HCT116 (cell line): ENCODE results near the gene EIF4G3. TPM values are rescaled to one million over a fixed set of nuclear protein-coding genes. Genes with fewer than 3 reads are reported as not detected.

Experiments used
- ATAC-seq: fragments of 200-7000 bp; cut with Tn5 transposase; 2 replicates; pipeline ENCODE4 v1.9.1; 2020; ENCODE audit warnings: mild to moderate bottlenecking, moderate library complexity
- BruUV-seq: library from RNA; stranded (reverse); fragments of 400-500 nt; replicated peaks from 2 replicates; lab custom pipeline; 2021; lab: Mats Ljungman, UMichigan
- CTCF ChIA-PET: fragments of 300-600 bp; sonication (Branson Sonifier 250); formaldehyde crosslinking; loops from one replicate; lab custom pipeline; 2021; ENCODE audit warnings: antibody characterized with exemption; lab: Charles Lee
- POLR2A ChIA-PET: fragments of 300-600, 350-600 bp; sonication (Branson Sonifier 250); formaldehyde crosslinking; loops from one replicate; lab custom pipeline; 2021; ENCODE audit warnings: antibody characterized with exemption; lab: Charles Lee
- RAD21 ChIA-PET, 2 experiments: fragments of 300-600 bp; sonication (Branson Sonifier 250); formaldehyde crosslinking; loops; one replicate each; lab custom pipeline; 2023; ENCODE audit warnings: low total read pairs in 2 of 2; ENCODE audit not compliant: uncharacterized antibody in 2 of 2, unreplicated experiment in 2 of 2, low non-redundant PET in 1 of 2; lab: Charles Lee
- DNase-seq: peaks from one replicate; pipeline ENCODE4 v3.0.0-alpha.2; 2010; ENCODE audit warnings: low read depth, low spot score
- H2AFZ ChIP-seq: fragments of 200-600 bp; shearing (Covaris generic), sonication (generic); 2 replicates; pipeline ENCODE4 v1.6.1; 2017; ENCODE audit warnings: low read depth, mixed run types, mixed read lengths, antibody characterized with exemption, low read length; ENCODE audit not compliant: poor library complexity, severe bottlenecking
- H3K27ac ChIP-seq: 2 replicates; pipeline ENCODE4 v1.5.1; 2012; ENCODE audit warnings: low read depth, low read length
- H3K27me3 ChIP-seq: fragments of 200-600 bp; sonication (generic); 2 replicates; pipeline ENCODE4 v1.6.1; 2016; ENCODE audit warnings: mixed run types, low read length, mixed read lengths; ENCODE audit not compliant: insufficient read depth
- H3K36me3 ChIP-seq, 2 experiments: fragments of 200-500 bp in 1 of 2; fragments of 200-600 bp in 1 of 2; sonication (Bioruptor generic) in 1 of 2; sonication (generic) in 1 of 2; 2 replicates each; pipeline versions ENCODE4 v1.5.1 to v1.6.1; 2014 to 2016; ENCODE audit warnings: low read length in 2 of 2, inconsistent platforms in 1 of 2, mixed read lengths in 1 of 2, mixed run types in 1 of 2; ENCODE audit not compliant: insufficient read depth in 2 of 2, control insufficient read depth in 1 of 2
- H3K4me1 ChIP-seq, 2 experiments: fragments of 200-600 bp in 1 of 2; sonication (generic) in 1 of 2; 2 replicates each; pipeline versions ENCODE4 v1.5.1 to v1.6.1; 2012 to 2017; ENCODE audit warnings: low read length in 2 of 2, inconsistent platforms in 1 of 2, mild to moderate bottlenecking in 1 of 2, mixed read lengths in 1 of 2, mixed run types in 1 of 2, moderate library complexity in 1 of 2; ENCODE audit not compliant: insufficient read depth in 2 of 2, control insufficient read depth in 1 of 2
- H3K4me2 ChIP-seq: fragments of 200-600 bp; sonication (generic); 2 replicates; pipeline ENCODE4 v1.6.1; 2017; ENCODE audit warnings: mixed run types, low read length, mixed read lengths
- H3K4me3 ChIP-seq, 2 experiments: fragments of 200-600 bp in 1 of 2; sonication (generic) in 1 of 2; replicated peaks in 1 of 2; 2 replicates each; pipeline ENCODE4 v1.5.1; 2011 to 2016; ENCODE audit warnings: low read length in 2 of 2, control low read depth in 1 of 2, low read depth in 1 of 2, mild to moderate bottlenecking in 1 of 2, mixed read lengths in 1 of 2, mixed run types in 1 of 2
- H3K79me2 ChIP-seq: fragments of 200-600 bp; sonication (generic); 2 replicates; pipeline ENCODE4 v1.6.1; 2017; ENCODE audit warnings: mild to moderate bottlenecking, mixed run types, low read length, moderate library complexity, mixed read lengths; ENCODE audit not compliant: insufficient read depth
- H3K9ac ChIP-seq: fragments of 200-600 bp; sonication (generic); 2 replicates; pipeline ENCODE4 v1.6.1; 2016; ENCODE audit warnings: low read length, mixed read lengths
- H3K9me2 ChIP-seq: fragments of 200-600 bp; sonication (generic), shearing (Covaris generic); 2 replicates; pipeline ENCODE4 v1.6.1; 2017; ENCODE audit warnings: mixed run types, mild to moderate bottlenecking, moderate library complexity; ENCODE audit not compliant: insufficient read depth
- H3K9me3 ChIP-seq, 2 experiments: fragments of 200-500 bp in 1 of 2; fragments of 200-600 bp in 1 of 2; sonication (Bioruptor generic) in 1 of 2; sonication (generic) in 1 of 2; 2 replicates each; pipeline ENCODE4 v1.6.1; 2014 to 2017; ENCODE audit warnings: low read length in 2 of 2, mixed read lengths in 2 of 2, inconsistent platforms in 1 of 2, low read depth in 1 of 2, mild to moderate bottlenecking in 1 of 2, mixed run types in 1 of 2, moderate library complexity in 1 of 2; ENCODE audit not compliant: control insufficient read depth in 1 of 2, insufficient read depth in 1 of 2
- H4K20me1 ChIP-seq: fragments of 200-600 bp; sonication (generic), shearing (Covaris generic); 2 replicates; pipeline ENCODE4 v1.6.1; 2017; ENCODE audit warnings: mixed run types, mild to moderate bottlenecking, moderate library complexity; ENCODE audit not compliant: insufficient read depth
- CBX3 ChIP-seq: IDR thresholded peaks from 2 replicates; pipeline ENCODE4 v1.6.1; 2012; ENCODE audit warnings: low read depth
- CEBPB ChIP-seq: IDR thresholded peaks from 2 replicates; pipeline ENCODE4 v1.6.1; 2012; ENCODE audit warnings: low read depth
- CTCF ChIP-seq, 3 experiments: fragments of 200-600 bp in 1 of 3; sonication (generic) in 1 of 3; IDR thresholded peaks in 2 of 3; conservative IDR thresholded peaks in 1 of 3; 2 replicates each; pipeline ENCODE4 v1.5.1; 2012 to 2017; ENCODE audit warnings: low read depth in 2 of 3, low read length in 2 of 3, antibody characterized with exemption in 1 of 3, borderline replicate concordance in 1 of 3, control low read depth in 1 of 3, mild to moderate bottlenecking in 1 of 3, mixed read lengths in 1 of 3, mixed run types in 1 of 3, moderate library complexity in 1 of 3; ENCODE audit not compliant: insufficient read depth in 1 of 3
- ELF1 ChIP-seq: IDR thresholded peaks from 2 replicates; pipeline ENCODE4 v1.6.1; 2012; ENCODE audit warnings: low read depth, borderline replicate concordance
- FOSL1 ChIP-seq: IDR thresholded peaks from 2 replicates; pipeline ENCODE4 v1.6.1; 2012; ENCODE audit warnings: low read depth
- JUND ChIP-seq: IDR thresholded peaks from 2 replicates; pipeline ENCODE4 v1.6.1; 2012
- POLR2A ChIP-seq: IDR thresholded peaks from 2 replicates; pipeline ENCODE4 v1.7.0; 2011; ENCODE audit warnings: borderline replicate concordance; ENCODE audit not compliant: insufficient read depth, insufficient read length; ENCODE audit errors: extremely low read depth
- RAD21 ChIP-seq: IDR thresholded peaks from 2 replicates; pipeline ENCODE4 v1.6.1; 2012; ENCODE audit warnings: low read depth, mild to moderate bottlenecking
- SIN3A ChIP-seq: IDR thresholded peaks from 2 replicates; pipeline ENCODE4 v1.6.1; 2012; ENCODE audit warnings: low read depth
- SRF ChIP-seq: IDR thresholded peaks from 2 replicates; pipeline ENCODE4 v1.6.1; 2012; ENCODE audit warnings: low read depth
- TCF7L2 ChIP-seq: IDR thresholded peaks from 2 replicates; pipeline ENCODE4 v1.7.0; 2011; ENCODE audit warnings: borderline replicate concordance, inconsistent platforms; ENCODE audit not compliant: insufficient read depth, insufficient read length; ENCODE audit errors: extremely low read depth
- intact Hi-C: fragments of 100-400 bp; cut with micrococcal nuclease; formaldehyde crosslinking; loops from 2 replicates; pipeline ENCODE4 v1.10.0; 2022
- total RNA-seq: library from RNA; stranded (reverse); gene quantifications from one replicate; pipeline ENCODE4 v1.2.1, GENCODE V29; 2021; ENCODE audit not compliant: unreplicated experiment

EIF4G3 gene
- total RNA-seq, 1 experiment from 2014 or later = 40.1 TPM

DNA sequence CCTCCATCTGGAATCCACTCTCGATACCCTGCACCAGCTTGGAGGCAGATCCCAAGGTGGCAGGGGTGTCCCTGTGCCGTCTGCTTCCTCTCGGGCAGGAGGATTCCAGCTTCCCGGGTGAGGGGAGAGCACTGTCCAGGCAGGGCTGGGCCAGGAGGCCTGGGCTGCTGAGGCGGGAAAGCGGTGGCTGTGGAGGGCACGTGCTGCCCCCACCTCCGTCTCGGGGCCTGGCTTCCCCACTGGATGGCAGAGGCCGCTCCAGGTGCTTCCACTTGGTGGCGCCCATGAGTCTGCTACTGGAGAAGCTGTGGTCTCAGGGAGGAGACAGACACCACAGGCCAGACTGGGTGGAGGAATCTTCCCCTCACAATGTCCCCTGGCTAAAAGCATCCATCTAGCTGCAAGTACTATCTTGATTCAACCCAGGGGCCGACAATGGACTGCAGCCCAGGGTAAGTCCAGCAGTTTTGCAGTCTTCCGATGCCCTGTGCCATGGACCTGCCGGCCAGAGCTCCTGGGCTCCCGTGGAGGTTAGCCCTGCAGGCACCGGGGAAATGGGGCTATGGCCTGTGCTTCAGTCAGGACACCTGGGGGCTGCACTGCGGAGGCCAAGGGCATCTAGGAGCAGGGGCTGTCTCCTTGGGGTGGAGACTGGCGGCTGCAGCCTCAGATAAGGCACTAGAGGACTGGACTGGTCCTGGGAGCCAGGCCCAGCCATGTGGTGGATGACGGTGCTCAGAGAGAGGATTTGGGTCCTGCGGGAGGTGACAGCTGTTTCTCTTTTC lies 41.3 kb upstream of the EIF4G3 start:
- ChIA-PET POLR2A (no interaction called here), RAD21 (interaction anchor here (1.2 to 2.6 kb wide), 2 partner anchors 150 kb away, joined by 4 to 13 read pairs; no protein-coding TSS in a partner anchor), CTCF (interaction anchor here (0.7 to 3.5 kb wide), 9 partner anchors 9 to 925 kb away, joined by 3 to 53 read pairs (median 6); partner anchors contain the start of gene WNT4)
- intact Hi-C loops = loop anchor here (5.0 kb wide), 1 partner anchor 149 kb away; no protein-coding TSS in a partner anchor
- H3K27me3 ChIP-seq = no peaks in the 10 kb centered on the region
- H3K9me2 ChIP-seq = no peaks in the 10 kb centered on the region
- no peak overlapping the region for H3K4me3 ChIP-seq
- H4K20me1 ChIP-seq = no peaks in the 10 kb centered on the region
- no TSS peak for BruUV-seq
- no peak for TF ChIP-seq SIN3A
- no peak for TF ChIP-seq SRF
- TF ChIP-seq ELF1 = no peak
- TF ChIP-seq TCF7L2 = no peak
- TF ChIP-seq POLR2A = no peak
- TF ChIP-seq CTCF (IDR thresholded peaks at IDR 0.05 in 2 of 3, conservative IDR thresholded peaks at IDR 0.05 in 1 of 3; ENCODE audit: borderline replicate concordance in 1 of 3, insufficient read depth in 1 of 3, low read depth in 2 of 3, low read length in 2 of 3) = peak; percentile 36 to 77 (median 72); a peak in 5 of 6 replicates
- TF ChIP-seq CEBPB = no peak
- TF ChIP-seq CBX3 = no peak
- no peak for TF ChIP-seq FOSL1
- no peak for TF ChIP-seq JUND
- TF ChIP-seq RAD21 = peak; percentile 42
- no peaks in the 10 kb centered on the region for H3K9me3 ChIP-seq
- H3K4me2 ChIP-seq = no peak overlapping the region
- peaks cover 2 to 3% of the 10 kb centered on the region in 2 experiments; a peak in 2 of 4 replicates for H3K4me1 ChIP-seq
- ATAC-seq = peak; percentile 81
- H3K27ac ChIP-seq = no peak overlapping the region
- H3K9ac ChIP-seq = no peak overlapping the region
- no peak overlapping the region for H2AFZ ChIP-seq
- no peaks in the 10 kb centered on the region for H3K79me2 ChIP-seq
- peaks cover 5 to 6% of the 10 kb centered on the region in 2 experiments; a peak in 2 of 4 replicates for H3K36me3 ChIP-seq
- no peak for DNase-seq
